ENCODE data around the gene MCTP1. TPM values are rescaled to one million over a fixed set of nuclear protein-coding genes. Genes with fewer than 3 reads are reported as not detected.

MCTP1 gene
- total and polyA plus RNA-seq, 2 of the 8 experiments (the other 6 are each of a cell fraction or from before 2014, with no cell fraction given), result 0.56 to 3.4 TPM

DNA sequence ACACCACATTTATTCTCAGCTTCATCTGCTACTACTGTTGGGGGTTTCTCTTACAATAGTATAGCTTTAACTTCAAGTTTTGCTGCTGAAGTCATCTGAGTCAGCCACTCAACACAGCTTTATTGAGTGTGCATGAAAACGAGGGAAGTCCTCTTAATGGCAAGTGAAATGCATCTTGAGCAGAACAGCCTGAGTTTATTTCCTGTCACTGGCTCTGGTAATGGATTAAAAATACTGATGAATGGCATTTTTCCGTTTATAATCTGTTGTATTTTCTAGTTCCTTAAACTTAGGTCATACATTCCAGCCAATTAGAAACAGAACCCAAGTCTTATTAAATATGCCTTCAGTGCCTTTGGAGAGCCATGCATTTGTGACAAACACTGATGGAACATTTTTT, 427.8 kb downstream of the MCTP1 start (continued):
- TF ChIP-seq CHD7 (IDR thresholded peaks at IDR 0.05; ENCODE audit: insufficient replicate concordance, low read length), result no peak
- TF ChIP-seq BCL11A (IDR thresholded peaks at IDR 0.05; ENCODE audit: low read depth in 2 of 2, low read length in 2 of 2), result no peak
- no peak for TF ChIP-seq RFX5 (IDR thresholded peaks at IDR 0.05; ENCODE audit: borderline replicate concordance, low read depth, low read length)
- no peak for TF ChIP-seq BACH1 (IDR thresholded peaks at IDR 0.05; ENCODE audit: low read length)

Data from H1 (cell line).